AG09309 (cell line): ENCODE results near the gene NPPA.

Source experiments
- DNase-seq: peaks from one replicate; pipeline ENCODE4 v3.0.0-alpha.2; 2010; ENCODE audit warnings: low read depth
- H3K4me3 ChIP-seq: 2 replicates; pipeline ENCODE4 v1.5.1; 2011; ENCODE audit warnings: mild to moderate bottlenecking, low read depth, low read length, moderate library complexity; ENCODE audit not compliant: control insufficient read depth
- TF ChIP-seq, protein P1 (sequence below): IDR thresholded peaks from 2 replicates; pipeline ENCODE4 v1.5.1; 2011; ENCODE audit warnings: mild to moderate bottlenecking, low read depth, low read length, inconsistent platforms; ENCODE audit not compliant: insufficient read depth, control insufficient read depth; ENCODE audit errors: missing control alignments

The NPPA gene

DNA sequence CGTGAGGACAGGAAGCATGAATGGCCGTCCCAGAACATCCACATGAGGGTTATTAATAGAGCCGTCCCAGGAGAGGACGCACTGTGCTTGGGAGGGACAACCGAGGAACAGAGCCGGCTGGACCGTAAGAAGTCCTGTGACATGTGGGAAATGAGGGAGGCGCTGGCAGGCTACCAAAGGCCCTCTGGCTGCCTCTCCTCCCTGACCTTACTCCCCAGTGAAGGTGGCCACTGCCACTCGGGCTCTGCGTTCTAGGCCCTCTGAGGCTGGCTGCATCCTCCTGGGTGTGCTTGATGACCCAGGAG is 26.6 kb upstream of the NPPA start:
- no peak for DNase-seq
- H3K4me3 ChIP-seq = no peak overlapping the region
- TF ChIP-seq, protein P1, sequence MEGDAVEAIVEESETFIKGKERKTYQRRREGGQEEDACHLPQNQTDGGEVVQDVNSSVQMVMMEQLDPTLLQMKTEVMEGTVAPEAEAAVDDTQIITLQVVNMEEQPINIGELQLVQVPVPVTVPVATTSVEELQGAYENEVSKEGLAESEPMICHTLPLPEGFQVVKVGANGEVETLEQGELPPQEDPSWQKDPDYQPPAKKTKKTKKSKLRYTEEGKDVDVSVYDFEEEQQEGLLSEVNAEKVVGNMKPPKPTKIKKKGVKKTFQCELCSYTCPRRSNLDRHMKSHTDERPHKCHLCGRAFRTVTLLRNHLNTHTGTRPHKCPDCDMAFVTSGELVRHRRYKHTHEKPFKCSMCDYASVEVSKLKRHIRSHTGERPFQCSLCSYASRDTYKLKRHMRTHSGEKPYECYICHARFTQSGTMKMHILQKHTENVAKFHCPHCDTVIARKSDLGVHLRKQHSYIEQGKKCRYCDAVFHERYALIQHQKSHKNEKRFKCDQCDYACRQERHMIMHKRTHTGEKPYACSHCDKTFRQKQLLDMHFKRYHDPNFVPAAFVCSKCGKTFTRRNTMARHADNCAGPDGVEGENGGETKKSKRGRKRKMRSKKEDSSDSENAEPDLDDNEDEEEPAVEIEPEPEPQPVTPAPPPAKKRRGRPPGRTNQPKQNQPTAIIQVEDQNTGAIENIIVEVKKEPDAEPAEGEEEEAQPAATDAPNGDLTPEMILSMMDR = no peak

DNA sequence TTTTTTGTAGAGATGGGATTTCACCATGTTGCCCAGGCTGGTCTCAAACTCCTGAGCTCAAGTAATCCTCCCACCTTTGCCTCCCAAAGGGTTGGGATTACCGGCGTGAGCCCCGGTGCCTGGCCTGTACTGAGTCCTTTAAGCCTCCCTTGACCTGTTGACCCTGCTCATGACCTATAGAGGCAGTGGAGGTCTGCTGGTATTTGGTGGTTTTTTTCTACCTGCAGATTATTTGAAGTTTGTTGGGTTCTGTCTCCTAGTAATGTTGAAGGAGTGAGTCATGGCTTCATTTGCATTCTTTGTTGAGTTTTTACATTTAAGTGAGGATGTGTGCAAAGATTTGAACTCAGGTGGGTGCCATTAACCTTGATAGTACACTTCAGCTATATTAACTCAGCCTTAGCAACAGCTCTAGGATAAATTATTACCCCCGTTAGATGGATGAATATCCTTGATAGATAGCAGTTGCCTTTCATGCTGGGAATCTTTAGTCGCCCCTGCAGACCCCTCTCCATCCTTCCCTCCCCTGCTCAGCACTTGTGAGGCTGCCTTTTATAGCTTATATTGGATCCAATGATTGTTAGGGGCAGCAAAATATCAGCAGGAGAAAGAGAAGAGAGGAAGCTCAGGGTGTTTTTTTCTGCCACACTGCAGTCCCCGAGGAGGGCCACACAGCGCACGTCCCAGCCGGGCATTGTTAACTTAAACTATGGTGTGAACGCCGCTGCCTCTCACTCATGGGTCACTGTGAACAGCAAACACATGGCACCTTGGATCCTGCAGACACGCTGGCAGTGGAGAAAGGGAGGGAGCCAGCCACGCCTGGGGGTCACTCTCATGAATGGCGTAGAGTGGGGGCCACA is 26.0 kb upstream of the NPPA start:
- DNase-seq = no peak
- no peak overlapping the region for H3K4me3 ChIP-seq
- TF ChIP-seq, protein P1 = no peak

DNA sequence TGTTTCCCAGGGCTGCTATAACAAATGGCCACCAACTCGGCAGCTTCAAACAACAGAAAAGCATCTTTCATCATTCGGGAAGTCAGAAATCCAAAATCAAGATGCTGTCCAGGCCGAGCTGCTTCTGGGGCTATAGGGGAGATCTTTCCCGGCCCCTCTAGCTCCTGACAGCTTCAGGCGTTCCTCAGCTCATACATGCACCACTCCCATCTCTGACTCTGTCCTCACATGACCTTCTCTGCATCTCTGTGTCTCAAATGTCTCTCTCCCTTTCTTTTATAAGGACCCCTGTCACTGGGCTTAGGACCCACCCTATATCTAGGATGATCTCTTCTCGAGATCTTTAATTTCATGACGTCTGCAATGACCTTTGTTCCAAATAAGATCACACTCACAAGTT is 25.0 kb upstream of the NPPA start:
- TF ChIP-seq, protein P1 = no peak
- DNase-seq = no peak
- no peak overlapping the region for H3K4me3 ChIP-seq

- H3K4me3 ChIP-seq = no peak overlapping the region
- DNase-seq = no peak
- TF ChIP-seq, protein P1 = no peak
These were observed 22.1 kb upstream of the NPPA start for GRCh38 chr1:11869650-11870207.

GRCh38 chr1:11869104-11869503 is 21.5 kb upstream of the NPPA start:
- no peak overlapping the region for H3K4me3 ChIP-seq
- no peak for DNase-seq
- TF ChIP-seq, protein P1 = no peak

- H3K4me3 ChIP-seq = no peak overlapping the region
- TF ChIP-seq, protein P1 = no peak
- DNase-seq = no peak
These were observed 20.9 kb upstream of the NPPA start for GRCh38 chr1:11868331-11868980.
